Activated T-cell treated with anti-CD3 and anti-CD28 coated beads for 48 hours (primary cell): ENCODE measurements around the gene CMC1.
"Not testable (repeated sequence)": the region's sequence is repeated elsewhere in the genome, so short reads cannot be mapped to it uniquely, and the experiment has no call there.

Experiments used
- DNase-seq: peaks from one replicate; pipeline ENCODE4 v3.0.0-alpha.2; 2020; ENCODE audit warnings: low read depth

Gene CMC1, protein sequence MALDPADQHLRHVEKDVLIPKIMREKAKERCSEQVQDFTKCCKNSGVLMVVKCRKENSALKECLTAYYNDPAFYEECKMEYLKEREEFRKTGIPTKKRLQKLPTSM

DNA sequence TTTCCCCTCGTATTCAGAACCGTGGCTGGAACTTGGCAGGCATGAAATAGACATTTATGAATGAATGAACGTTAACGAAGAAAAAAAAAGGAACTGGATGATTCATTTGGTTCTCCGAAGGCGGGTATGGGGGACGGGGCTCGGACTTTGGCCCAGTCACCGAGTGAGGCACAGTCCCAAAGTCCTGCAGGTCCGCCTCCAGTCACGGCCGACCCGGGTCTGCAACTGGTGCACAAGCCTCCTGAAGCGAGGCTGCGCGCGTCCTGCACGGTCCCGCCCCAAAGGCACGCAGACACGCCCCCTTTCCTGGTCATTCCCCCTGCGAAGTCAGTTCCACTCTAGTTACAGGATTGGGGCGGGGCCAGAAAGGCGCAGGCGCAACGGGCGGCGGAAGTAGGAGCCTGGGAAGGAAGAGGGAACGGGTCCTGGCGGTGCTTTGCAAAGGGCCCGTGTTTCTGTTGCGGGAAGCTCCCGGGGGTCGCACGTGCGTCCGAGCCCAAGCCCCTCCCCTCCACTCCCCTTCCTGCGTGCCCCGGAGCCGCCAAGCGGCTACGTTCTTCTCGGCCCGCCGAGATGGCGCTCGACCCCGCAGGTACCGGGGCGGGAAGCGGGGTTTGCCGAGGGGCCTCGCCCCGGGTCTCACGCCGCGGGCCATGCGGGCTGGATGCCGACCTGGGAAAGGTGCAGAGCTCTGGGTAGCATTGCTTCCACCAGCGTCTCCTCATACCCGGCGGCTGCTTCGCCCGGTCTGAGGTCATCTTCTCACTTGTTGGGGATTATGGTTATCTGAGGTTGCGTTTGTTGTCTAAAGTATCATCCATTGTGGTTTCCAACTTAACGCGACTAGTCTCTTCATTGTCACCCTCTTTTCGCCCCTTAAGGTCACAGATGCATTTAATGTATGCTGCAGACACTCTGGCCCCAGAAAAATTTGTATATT, at the start of gene CMC1:
Gene CMC1, plus strand, starts transcription at position 399 of the 940 bp plus-strand sequence. Its CDS starts 175 bp downstream, at position 574.
- DNase-seq, result peak; percentile 93

DNA sequence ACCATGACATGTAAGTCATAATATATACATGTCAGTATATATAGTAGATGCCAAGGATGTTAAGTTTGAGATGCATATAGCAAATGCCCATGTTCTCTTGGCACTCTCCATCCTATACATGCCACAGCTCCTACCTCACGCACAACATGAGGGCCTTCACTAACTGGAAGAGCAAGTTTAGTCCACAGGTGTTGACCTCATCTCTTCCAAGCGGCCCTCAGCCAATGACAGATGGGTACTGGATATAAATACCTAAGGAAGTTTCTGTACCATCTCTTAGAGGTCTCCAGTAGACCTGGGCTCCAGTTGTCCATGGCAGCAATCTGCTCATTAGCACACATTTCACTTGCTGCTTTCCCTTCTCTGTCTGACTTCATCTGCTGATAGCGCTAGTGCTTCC, 43.3 kb upstream of the CMC1 start:
- DNase-seq, result no peak

DNA sequence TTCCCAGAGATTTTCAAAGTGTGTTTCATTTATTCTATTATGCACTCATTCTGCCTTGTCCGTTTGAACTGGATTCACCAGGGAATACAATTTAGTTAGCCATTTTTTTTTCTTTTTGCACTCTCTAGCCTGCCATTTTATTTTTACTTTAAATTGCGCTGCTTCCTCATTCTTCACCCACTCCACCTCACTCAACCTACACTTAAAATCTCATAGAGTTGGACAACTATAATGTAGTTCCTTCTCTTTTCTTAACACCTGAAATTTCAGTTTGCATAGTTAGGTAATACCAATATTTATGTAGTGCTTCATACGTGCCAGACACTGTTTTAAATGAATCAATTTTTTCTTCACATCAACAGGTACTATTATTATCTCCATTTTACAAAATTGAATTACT, 42.4 kb upstream of the CMC1 start:
- no peak for DNase-seq

GRCh38 chr3:28199643-28200042, 41.8 kb upstream of the CMC1 start:
- not testable (repeated sequence) for DNase-seq

DNA sequence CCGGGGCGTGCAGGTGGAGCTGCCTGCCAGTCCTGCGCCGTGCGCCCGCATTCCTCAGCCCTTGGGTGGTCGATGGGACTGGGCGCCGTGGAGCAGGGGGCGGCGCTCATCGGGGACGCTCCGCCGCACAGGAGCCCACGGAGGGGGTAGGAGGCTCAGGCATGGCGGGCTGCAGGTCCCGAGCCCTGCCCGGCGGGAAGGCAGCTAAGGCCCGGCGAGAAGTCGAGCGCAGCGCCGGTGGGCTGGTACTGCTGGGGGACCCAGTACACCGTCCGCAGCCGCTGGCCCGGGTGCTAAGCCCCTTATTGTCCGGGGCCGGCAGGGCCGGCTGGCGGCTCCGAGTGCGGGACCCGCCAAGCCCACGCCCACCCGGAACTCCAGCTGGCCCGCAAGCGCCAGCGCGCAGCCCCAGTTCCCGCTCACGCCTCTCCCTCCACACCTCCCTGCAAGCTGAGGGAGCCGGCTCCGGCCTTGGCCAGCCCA, 41.0 kb upstream of the CMC1 start:
- not testable (repeated sequence) for DNase-seq

DNA sequence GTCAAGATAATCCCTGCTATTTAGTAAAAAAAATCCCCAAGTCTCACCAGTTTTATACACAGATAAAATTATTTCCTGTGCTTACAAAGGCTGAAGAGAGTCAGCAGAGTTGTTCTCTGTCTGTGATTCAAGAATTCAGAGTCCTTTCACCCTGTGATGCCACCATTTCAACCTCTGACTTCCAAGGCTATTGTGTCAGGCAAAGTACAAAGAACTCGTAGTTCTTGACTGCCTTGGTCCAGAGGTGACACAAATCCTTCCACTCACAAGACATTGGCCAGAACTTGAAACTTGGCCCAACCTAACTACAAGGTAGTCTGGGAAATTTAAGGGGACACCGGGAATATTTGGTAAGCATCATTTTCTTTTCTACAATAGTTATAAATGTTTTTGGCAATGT, 34.9 kb upstream of the CMC1 start:
- DNase-seq, result no peak

GRCh38 chr3:28207000-28207733, 34.3 kb upstream of the CMC1 start:
- no peak for DNase-seq

DNA sequence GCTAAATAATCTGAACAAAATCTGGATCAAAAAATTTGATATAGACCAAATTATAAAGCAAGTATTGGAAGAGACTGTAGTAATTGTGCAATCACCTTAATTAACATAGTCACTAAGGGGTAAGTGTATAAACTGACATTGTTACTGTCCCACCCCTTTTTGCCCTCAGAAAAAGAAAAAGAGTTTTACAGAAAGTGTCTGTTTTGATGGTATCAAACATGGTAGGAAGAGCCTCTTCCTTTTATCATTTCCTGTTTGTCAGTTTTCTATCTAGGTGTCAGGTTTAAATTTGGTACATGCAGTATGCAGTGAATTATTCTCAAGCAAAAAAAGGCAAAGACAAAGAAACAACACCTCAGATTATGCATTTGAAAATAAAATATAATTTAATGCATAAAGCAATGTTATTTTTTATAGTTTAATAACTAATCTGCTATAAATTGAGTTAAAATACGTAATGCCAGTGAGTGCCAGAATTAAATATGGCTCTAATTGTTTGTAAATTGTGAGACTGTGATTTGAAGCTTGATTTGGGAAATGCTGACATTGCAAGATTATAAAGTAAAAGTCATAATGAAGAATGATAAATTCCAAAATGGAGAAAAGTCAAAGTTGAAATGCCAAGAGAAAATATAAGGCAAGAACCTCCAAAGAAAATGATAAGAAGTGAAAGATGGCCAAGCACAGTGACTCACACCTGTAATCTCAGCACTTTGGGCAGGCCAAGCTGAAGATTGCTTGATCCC, 30.3 kb upstream of the CMC1 start:
- DNase-seq, result no peak

- no peak for DNase-seq
Measured at GRCh38 chr3:28212681-28213080, 28.7 kb upstream of the CMC1 start.

DNA sequence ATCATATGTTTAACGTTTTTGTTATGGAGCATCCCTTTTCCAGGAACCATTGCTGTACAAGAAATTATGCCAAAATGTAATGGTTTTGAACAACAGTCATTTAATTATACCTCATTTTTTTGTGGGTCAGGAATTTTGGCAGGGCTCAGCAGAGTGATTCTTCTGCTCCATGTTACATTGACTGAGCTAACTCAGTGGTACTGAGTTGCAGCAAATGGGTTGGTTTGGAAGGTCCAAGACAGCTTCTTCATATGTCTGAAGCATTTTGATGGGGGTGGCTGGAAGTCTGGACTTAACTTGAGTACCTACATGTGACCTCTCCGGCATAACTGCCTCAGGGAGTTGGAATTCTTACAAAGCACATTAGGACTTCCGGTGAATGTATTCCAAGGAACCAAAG, 26.0 kb upstream of the CMC1 start:
- no peak for DNase-seq

GRCh38 chr3:28218071-28218916, 23.1 kb upstream of the CMC1 start:
- DNase-seq, result no peak

- DNase-seq, result no peak
Measured at GRCh38 chr3:28218917-28219198, 22.6 kb upstream of the CMC1 start.

GRCh38 chr3:28224430-28224829, 17.0 kb upstream of the CMC1 start:
- DNase-seq, result no peak

- DNase-seq, result no peak
Measured at GRCh38 chr3:28226020-28226419, 15.4 kb upstream of the CMC1 start.

GRCh38 chr3:28228623-28229022, 12.8 kb upstream of the CMC1 start:
- DNase-seq, result no peak

GRCh38 chr3:28232659-28233058, 8.8 kb upstream of the CMC1 start:
- no peak for DNase-seq

GRCh38 chr3:28234454-28234853, 7.0 kb upstream of the CMC1 start:
- no peak for DNase-seq

DNA sequence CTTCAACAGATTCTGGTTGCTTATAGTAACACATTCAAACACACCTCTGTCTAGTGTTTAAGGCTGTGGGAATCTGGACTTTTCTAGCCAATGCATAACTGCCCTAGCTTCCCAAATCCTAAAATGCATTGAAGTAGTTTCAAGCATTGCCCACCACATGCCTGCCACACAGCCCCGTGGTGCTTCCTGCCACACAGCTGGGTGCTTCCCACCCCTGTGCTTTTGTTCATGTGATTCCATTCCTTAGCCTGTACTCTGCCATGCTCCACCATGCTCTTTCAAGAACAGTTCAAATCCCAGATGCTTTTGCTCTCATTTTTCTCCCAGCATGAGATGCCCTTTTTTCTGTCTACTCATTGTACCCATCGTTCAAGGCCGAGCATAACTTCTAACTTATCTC, 2.3 kb upstream of the CMC1 start:
- DNase-seq, result no peak

- no peak for DNase-seq
Measured at GRCh38 chr3:28240441-28240840, 978 bp upstream of the CMC1 start.

- DNase-seq, result no peak
Measured at GRCh38 chr3:28242519-28242918, 1.1 kb downstream of the CMC1 start.

DNA sequence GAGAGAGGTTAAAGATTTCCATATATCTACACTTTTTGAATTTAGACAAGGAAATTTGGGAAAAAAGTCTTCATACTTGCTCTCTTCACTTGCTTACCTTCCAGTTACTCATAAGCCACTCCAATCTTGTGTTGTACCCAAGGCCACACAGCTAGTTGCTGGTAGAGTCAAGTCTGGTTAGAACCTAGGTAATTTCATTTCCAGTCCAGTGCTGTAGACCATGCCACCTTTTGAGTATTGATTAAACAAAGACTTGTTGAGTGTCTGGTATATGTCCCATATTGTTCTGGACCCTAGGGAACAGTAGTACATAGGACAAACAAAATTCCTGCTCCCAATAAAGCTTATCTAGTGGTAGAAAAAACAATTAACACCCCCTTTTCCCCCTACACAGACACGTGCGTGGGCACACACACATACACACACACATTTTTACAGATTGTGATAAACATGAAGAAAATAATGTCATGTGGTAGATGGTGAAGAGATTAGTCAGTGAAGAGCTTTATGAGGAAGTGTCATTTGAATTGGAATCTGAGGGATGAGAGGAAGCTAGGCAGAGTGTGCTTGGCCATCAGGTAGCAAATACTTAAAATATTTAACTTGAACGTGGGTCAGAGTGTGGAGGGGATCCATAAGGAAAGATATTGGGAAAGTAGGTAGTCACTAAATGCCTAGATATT, 2.1 kb downstream of the CMC1 start:
- DNase-seq, result no peak
